ENCODE data around the gene ANO2.

The ANO2 gene

GRCh38 chr12:5565933-5566599 is 379.0 kb downstream of the ANO2 start:
- TF ChIP-seq GATA2 (IDR thresholded peaks at IDR 0.05; ENCODE audit: low read depth, low read length), result no peak
- no peak for TF ChIP-seq GATA3 (IDR thresholded peaks at IDR 0.05; ENCODE audit: low read depth, low read length)

GRCh38 chr12:5562581-5562980 is 382.5 kb downstream of the ANO2 start:
- TF ChIP-seq GATA2 (IDR thresholded peaks at IDR 0.05; ENCODE audit: low read depth, low read length), result no peak
- TF ChIP-seq GATA3 (IDR thresholded peaks at IDR 0.05; ENCODE audit: low read depth, low read length), result no peak

GRCh38 chr12:5561846-5562245 is 383.2 kb downstream of the ANO2 start:
- TF ChIP-seq GATA2 (IDR thresholded peaks at IDR 0.05; ENCODE audit: low read depth, low read length) (no peak), GATA3 (IDR thresholded peaks at IDR 0.05; ENCODE audit: low read depth, low read length) (no peak)

- TF ChIP-seq GATA2 (IDR thresholded peaks at IDR 0.05; ENCODE audit: low read depth, low read length), result no peak
- no peak for TF ChIP-seq GATA3 (IDR thresholded peaks at IDR 0.05; ENCODE audit: low read depth, low read length)
These were observed 384.0 kb downstream of the ANO2 start for GRCh38 chr12:5561057-5561456.

- TF ChIP-seq GATA3 (IDR thresholded peaks at IDR 0.05; ENCODE audit: low read depth, low read length), result no peak
- no peak for TF ChIP-seq GATA2 (IDR thresholded peaks at IDR 0.05; ENCODE audit: low read depth, low read length)
These were observed 384.8 kb downstream of the ANO2 start for GRCh38 chr12:5560265-5560664.

- TF ChIP-seq GATA2 (IDR thresholded peaks at IDR 0.05; ENCODE audit: low read depth, low read length), result no peak
- no peak for TF ChIP-seq GATA3 (IDR thresholded peaks at IDR 0.05; ENCODE audit: low read depth, low read length)
These were observed 387.2 kb downstream of the ANO2 start for GRCh38 chr12:5557906-5558305.

GRCh38 chr12:5556946-5557673 is 387.9 kb downstream of the ANO2 start:
- TF ChIP-seq GATA3 (IDR thresholded peaks at IDR 0.05; ENCODE audit: low read depth, low read length), result no peak
- TF ChIP-seq GATA2 (IDR thresholded peaks at IDR 0.05; ENCODE audit: low read depth, low read length), result no peak

- TF ChIP-seq GATA2 (IDR thresholded peaks at IDR 0.05; ENCODE audit: low read depth, low read length) (no peak), GATA3 (IDR thresholded peaks at IDR 0.05; ENCODE audit: low read depth, low read length) (no peak)
These were observed 388.9 kb downstream of the ANO2 start for GRCh38 chr12:5556033-5556614.

- TF ChIP-seq GATA2 (IDR thresholded peaks at IDR 0.05; ENCODE audit: low read depth, low read length) (no peak), GATA3 (IDR thresholded peaks at IDR 0.05; ENCODE audit: low read depth, low read length) (no peak)
These were observed 390.3 kb downstream of the ANO2 start for GRCh38 chr12:5554711-5555110.

- no peak for TF ChIP-seq GATA2 (IDR thresholded peaks at IDR 0.05; ENCODE audit: low read depth, low read length)
- no peak for TF ChIP-seq GATA3 (IDR thresholded peaks at IDR 0.05; ENCODE audit: low read depth, low read length)
These were observed 396.0 kb downstream of the ANO2 start for GRCh38 chr12:5549011-5549410.

- TF ChIP-seq GATA3 (IDR thresholded peaks at IDR 0.05; ENCODE audit: low read depth, low read length) (no peak), GATA2 (IDR thresholded peaks at IDR 0.05; ENCODE audit: low read depth, low read length) (no peak)
These were observed 396.7 kb downstream of the ANO2 start for GRCh38 chr12:5548152-5548943.

- no peak for TF ChIP-seq GATA3 (IDR thresholded peaks at IDR 0.05; ENCODE audit: low read depth, low read length)
- no peak for TF ChIP-seq GATA2 (IDR thresholded peaks at IDR 0.05; ENCODE audit: low read depth, low read length)
These were observed 398.4 kb downstream of the ANO2 start for GRCh38 chr12:5546616-5547015.

GRCh38 chr12:5537771-5538170 is 407.3 kb downstream of the ANO2 start:
- TF ChIP-seq GATA2 (IDR thresholded peaks at IDR 0.05; ENCODE audit: low read depth, low read length), result no peak
- no peak for TF ChIP-seq GATA3 (IDR thresholded peaks at IDR 0.05; ENCODE audit: low read depth, low read length)

GRCh38 chr12:5535541-5535940 is 409.5 kb downstream of the ANO2 start:
- TF ChIP-seq GATA3 (IDR thresholded peaks at IDR 0.05; ENCODE audit: low read depth, low read length), result no peak
- TF ChIP-seq GATA2 (IDR thresholded peaks at IDR 0.05; ENCODE audit: low read depth, low read length), result no peak
